Right renal cortex interstitium (tissue), 3 donors: Measurements from ENCODE around the gene LRRN2. TPM values are rescaled to one million over a fixed set of nuclear protein-coding genes. Genes with fewer than 3 reads are reported as not detected.
"Not testable (repeated sequence)": the region's sequence is repeated elsewhere in the genome, so short reads cannot be mapped to it uniquely, and the experiment has no call there.

ENCODE experiments used
- DNase-seq, 3 donors: peaks; one replicate each; pipeline ENCODE4 v3.0.0-alpha.2; 2013; ENCODE audit warnings: low read depth in 3 of 3, low spot score in 2 of 3
- polyA plus RNA-seq, 3 donors: library from polyadenylated mRNA; unstranded; fragments of 120-200 nt; gene quantifications; one replicate each; pipeline ENCODE4 v1.2.1, GENCODE V29; 2013; ENCODE audit not compliant: insufficient read length in 3 of 3

Gene LRRN2
- polyA plus RNA-seq, 3 donors: 10.6 to 10.7 (median 10.6) TPM

DNA sequence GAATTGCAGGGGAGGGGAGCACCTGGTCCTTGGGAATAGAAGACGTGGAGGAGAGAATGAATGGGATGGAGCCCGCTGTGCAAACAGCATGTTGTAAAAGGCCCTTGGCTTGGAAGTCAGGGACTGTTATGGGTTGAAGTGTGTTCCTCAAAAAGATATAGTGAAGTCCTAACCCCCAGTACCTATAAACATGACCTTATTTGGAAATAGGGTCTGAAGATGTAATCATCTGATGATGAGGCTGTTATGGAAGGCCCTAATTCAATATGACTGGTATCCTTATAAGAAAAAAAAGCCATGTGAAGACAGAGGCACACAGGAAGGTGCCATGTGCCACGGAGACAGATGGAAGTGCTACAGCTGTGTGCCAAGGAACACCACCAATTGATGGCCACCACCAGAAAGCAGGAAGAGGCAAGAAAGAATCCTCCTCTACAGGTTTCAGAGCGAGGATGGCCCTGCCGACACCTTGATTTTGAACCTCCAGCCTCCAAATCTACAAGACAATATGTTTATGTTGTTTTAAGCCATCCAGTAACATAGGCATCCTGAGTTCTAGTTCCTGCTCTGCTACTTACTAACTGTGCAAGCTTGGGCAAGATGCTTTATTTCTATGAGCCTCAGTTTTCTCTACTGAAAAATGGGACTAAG, 51.2 kb downstream of the LRRN2 start:
- DNase-seq: no peak

DNA sequence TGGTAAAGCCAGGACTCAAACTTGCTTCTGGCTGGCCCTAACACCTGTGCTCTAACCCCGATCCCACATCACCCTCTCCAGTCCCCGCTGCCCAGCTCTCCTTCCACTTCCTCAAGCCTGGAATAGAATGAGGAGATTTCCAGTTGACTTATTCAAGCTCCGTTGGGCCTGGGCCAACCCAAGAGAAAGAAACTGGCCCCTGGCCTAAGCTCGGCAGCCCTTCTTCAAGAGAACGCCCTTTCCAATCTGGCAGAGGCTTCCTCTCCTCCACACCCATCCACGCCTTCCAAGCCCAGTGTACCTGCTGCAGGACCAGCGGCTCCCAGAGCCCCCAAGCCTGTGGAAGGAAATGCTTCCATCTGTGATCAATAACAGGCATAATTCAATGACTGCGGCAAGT, 51.9 kb downstream of the LRRN2 start:
- no peak for DNase-seq

DNA sequence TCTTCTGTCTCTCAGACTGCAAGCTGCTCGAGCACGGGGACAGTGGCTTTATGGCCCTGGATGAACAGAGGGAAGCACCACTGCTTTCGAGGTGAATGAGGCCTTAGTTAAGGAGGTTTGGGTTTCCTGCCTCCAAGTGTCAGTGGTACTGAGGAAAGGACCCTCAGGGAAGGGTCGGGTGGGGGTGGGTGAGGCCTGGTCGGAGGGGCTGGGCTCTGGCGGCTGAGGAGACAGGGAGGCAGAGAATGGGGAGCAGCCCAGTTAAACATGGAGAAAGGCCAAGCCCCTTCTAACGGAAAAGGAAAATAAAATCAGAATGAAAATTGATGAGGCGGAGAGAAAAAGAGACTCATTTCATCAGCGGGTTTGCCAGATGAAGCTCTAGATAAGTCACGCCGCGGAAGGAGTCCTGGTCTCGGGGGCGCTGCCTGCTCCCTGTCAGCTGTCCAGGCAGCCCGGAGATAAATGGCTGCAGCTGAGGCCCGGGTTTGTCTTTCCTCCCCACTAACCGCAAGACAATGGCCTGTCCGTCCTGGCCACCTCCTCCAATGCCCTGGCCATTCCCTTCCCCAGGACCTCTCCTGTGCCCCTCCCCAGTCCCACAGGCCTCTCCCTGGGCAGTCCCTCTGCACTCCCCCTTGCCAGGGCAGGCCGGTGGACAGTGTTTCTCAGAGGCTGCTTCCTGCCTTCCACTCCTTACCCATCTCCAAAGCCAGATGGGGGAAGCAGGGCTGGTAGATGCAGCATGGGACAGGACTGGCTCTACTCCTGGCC, 55.2 kb downstream of the LRRN2 start:
- DNase-seq: no peak

DNA sequence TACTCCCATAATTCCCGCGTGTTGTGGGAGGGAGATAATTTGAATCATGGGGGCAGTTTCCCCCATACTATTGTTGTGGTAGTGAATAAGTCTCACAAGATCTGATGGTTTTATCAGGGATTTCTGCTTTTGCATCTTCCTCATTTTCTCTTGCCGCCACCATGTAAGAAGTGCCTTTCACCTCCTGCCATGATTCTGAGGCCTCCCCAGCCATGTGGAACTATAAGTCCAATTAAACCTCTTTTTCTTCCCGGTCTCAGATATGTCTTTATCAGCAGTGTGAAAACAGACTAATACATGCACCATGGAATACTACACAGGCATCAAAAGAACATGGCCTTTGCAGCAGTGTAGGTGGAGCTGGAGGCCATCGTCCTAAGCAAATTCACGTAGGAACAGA, 56.1 kb downstream of the LRRN2 start:
- not testable (repeated sequence) for DNase-seq

DNA sequence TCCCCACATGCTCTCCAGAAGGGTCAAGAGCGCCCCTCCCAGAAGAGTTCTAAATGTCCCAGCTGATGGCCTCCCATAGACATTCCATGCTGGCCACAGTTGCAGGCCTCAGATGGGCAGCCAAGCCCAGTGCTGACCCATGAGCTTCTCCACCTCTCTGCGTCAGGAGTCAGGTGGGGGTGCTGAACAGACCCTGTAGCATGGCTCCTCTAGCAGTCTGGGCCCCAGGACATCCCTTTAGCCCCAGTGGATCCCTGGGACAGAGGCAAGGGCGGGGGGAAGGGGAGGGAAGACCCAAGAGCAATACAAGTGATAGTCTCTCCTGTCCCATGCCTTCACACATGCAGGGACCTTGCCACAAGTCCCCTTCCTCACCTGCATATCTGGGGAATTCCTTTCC, 56.7 kb downstream of the LRRN2 start:
- no peak for DNase-seq

DNA sequence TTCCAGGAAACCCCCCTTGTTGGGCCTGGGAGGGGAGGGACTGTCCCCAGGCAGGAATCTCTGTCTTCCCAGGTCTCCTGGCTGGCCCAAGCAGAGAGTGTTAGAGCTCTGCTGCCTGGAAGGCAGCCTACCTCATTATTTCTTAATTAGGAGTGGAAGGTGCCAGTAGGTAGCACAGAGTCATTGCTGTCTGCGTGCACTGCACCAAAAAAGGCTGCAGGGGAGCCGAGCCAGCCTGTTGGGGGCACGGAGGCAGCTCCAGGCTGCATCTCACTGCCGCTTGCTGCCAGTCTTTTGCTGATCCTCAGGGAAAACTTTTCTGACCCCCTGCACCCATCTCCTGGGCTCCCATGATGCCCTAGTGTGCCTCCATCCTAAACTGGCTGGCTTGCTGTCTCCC, 58.1 kb downstream of the LRRN2 start:
- DNase-seq: no peak

DNA sequence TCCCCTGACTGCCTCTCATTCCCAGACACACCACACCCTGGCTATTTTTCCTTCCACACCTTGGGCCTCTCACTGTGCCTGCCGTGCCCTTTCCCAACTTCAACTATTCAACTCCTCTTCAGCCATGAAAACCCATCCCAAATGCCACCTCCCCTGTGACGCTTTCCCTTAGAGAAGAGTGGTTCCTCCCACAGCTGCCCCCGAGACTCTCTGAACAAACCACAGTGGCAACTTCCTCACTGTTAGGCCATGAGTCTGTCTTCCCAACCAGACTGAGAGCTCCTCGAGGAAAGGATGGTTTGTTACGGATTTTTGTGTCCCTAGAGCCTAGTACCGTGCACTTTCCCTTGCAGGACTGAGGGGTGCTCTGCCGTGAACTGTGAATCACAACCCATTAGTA, 59.2 kb downstream of the LRRN2 start:
- no peak for DNase-seq

DNA sequence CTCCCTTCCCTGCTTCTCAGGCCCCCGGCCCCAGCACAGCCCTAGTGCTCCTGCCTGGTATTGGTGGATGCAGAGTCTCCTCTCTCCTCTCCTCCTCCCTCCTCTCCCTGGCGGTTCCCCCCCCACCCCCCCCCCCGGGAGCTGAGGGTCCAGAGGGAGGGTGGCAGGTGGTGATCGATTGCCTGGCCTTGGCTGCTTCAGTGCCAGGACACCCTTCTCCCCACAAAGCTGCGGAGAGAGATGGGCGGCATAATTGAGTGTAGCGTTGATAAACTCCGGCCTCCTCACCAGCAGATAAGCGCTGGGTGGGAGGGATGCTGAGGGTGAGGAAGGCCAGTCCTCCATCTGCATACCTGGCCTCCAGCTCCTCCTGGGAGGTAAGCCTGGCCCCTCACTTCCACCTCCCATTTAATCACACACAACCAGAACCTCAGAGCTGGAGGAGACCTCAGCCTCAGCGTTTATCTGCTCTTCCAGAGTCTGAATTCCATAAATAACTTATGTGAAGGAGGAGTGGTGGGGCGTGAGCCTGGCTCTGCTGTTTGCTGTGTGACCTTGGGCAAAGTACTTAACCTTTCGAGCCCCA, 60.8 kb downstream of the LRRN2 start:
- no peak for DNase-seq

DNA sequence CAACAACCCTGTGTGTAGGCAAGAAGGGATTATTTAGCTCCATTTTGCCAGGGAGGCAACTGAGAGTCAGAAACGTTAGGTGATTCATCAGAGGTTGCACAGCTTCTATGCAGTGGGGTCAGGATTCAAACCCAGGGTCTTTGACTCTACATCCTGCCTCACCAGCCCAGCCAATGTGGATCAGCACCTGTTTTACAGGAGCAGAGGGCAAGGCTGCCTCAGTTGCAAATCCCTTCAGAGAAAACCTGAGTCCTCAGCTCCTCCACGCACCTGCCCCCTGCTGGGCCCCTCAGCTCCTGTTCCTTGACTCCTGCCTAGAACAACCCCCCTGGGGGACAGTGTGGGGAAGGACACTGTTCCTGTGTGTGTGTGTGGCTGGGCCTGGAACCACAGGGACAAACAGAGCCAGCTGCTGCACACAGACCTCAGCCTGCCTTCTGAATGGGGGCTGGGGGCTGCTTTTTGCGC, 61.6 kb downstream of the LRRN2 start:
- DNase-seq: no peak

DNA sequence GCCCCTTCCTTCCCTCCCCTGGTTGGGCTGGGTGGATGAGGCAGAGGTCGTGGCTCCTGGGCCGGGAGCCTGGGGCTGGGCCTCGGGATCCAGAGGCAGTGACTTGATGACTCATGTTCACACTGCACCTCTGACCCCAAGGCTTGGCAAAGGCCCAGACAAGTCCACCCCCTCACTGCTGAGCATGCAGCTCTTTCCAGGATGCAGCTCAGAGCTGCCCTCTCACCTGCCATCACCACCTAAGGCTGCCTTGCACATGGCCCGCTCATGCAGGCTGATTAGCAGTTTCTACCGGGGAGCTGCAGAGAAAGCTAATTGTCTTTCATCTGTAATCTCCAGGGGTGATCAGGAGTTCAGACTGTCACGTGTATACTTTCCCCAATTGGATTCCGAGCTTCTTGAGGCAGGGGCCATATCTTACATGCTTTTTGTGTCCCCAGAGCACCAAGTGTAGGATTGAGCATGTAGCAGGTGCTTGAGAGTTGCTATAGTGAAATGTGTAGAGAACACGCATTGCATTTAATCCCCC, 62.1 kb downstream of the LRRN2 start:
- no peak for DNase-seq

DNA sequence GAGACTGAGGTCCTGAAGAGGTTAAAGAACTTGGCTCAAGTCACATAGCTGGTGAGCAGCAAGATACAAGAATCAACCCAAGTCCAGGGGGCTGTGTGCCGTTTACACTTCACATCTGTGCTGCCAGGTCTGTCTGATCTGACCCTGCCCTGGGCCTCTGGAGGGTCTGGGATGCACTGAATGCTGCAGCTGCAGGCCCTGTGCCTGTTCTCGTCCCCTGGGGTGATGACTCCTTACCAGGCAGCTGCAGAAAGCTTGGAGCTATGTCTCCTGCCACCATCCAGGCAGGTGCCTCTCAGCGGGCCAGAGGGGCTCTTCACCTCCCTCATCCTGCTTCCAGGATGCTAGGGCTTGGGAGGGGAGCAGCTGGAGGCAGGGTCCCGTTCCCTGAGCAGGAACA, 63.5 kb downstream of the LRRN2 start:
- no peak for DNase-seq

DNA sequence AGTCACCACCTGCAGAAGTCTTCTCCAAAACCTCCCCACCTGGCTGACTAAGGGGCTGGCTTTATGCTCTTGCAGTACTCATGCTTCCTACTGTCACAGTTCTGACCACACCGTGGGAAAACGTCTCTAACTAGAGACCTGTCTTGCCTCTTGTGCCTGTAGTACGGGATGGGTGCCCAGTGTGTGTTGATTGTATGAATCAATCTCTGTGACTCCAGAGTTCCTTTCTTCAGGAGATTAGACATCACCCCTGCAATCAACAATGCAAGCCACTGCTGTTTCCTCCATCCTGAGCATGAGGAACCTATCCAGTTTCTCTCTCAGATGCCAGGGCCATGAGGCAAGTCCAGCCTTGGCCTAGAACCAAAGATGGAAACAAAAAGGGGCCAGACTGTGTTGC, 64.1 kb downstream of the LRRN2 start:
- DNase-seq: no peak

DNA sequence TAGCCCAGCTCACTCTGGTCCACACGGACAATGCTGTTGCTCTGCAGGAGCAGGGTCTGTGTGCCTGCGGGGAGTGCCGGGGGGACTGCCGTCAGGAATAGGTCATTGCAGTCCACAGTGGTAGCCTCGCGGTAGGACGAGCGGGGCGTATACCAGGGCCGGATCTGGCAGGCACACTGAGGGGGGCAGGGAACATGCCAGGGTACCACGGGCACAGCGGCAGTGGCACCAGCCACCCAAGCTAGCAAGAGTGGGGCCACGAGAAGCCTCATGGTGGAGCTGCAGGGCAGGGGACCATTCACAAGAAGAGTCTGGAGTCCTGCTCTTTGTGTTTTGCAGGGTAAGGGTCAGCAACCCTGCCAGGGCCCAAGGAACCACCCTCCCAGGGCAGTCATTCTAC, 65.8 kb downstream of the LRRN2 start:
- no peak for DNase-seq

DNA sequence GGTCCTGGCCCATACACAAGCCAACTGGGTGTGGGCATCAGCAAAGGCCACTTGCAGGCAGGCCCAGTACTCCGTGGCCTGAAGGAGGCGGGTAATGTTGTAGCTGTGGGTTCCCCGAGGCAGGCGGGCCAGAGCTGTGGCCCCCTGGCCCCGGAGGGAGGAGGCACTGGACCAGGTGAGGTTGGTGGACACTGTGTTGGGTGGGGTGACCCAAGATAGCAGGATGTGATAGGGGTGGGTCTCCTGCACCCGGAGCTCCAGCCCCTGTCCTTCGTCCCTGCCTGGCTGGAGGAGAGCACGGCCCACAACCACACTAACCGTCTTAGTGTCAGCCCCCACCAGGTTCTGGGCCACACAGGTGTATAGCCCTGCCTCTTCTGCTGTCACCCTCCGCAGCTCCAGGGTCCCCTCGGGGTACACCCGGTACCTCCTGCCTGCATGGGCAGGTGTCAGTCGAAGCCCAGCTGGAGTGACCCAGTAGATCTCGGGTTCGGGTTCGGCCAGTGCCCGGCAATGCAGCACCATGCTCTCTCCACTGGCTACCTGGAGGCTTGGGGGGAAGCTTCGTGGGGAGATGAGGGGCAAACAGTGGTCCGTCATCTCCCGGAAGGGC, 67.3 kb downstream of the LRRN2 start:
- no peak for DNase-seq

DNA sequence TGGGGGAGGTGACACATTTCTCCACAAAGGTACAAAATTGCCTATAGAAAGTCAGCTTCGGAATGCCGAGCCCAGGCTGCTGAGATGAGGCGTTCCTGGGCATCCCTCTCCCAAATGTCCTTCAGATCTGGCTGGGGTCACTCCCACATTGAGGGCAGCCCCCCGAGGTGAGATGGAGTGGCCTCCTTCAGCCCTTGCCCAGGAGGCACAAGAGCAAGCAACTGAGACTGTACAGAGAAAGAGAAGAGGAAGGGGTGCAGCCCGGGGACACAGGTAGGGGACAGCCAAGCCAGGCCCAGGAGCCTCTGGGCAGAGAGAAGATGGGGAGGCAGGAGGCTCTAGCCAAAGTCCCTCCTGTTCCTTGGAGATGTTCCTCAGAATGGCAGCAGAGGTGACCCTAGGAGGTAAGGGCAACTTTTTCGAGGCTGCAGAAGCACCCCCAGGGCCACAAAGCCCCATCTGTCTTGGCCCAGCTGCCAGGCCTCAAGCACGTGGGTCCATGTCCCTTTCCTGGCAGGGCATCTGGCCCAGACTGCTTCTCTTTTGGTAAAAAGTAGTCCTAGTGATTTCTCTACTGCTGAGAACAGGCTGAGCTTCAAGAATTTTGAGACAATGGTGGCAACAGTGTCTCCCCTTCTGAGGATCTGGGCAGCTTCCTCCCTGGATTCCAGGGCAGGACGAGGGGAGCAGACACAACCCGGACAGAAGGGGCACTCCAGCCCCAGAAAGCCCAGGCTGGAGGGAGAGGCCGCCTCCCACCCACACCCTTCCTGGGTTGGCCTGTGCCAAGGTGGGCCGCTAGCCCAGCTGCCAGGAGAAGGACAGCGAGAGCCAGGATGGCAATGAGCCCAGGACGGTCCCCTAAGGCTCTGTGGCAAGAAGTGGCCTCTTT, 68.0 kb downstream of the LRRN2 start:
- no peak for DNase-seq

DNA sequence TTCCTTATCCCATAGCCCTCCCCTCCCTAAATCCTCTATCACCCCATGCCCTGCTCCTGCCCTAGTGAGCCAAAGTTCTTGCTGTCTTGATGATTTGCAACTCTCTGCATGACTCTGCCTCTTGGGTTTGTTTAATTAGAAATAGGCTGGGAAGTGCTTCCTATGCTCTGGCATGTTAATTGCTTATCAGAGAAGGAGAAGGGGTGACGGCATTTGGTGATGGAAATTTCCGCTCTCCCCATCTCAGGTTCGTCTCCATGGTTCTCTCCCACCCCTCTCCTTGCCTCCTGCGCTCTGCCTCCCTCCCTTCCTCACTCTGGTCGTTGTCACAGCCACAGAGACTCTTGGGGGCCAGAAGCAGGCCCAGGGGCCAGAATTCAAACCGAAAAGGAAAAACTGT, 68.9 kb downstream of the LRRN2 start:
- DNase-seq: no peak

DNA sequence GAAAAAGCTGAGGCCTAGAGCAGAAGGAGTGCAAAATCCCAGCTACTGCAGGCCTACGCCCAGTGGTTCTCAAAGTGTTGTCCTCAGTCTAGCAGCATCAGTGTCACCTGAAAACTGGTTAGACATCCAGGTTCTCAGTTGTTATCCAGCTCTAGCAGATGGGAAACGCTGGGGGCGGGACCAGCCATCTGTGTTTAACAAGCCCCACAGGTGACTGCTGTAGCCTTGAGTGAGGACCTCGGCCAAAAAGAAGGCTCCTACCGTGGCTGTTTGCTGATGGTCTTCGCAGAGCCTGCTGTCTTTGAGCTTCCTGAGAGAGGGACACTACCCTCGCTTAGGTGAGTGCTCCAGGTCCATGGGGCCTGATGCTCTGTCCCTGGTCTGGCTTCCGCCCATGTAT, 69.7 kb downstream of the LRRN2 start:
- DNase-seq: no peak

DNA sequence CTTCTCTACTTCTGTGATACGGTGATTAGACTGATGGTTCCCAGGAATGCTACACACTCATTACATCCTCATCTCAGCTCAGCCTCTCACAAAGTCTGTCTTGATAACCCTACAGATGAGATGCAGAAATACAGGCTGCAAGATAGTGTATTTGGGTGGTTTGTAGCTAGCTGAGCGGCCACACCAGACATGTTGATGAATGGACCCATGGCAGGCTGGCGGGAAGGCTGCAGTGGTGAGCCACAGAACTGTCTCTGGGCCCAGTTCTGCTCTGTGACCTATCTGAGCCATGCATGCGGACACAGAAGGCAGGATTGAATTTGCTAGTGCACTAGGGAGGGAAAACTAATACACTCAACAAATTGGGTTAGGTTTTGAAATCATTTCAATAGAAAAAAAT, 71.9 kb downstream of the LRRN2 start:
- DNase-seq: no peak

DNA sequence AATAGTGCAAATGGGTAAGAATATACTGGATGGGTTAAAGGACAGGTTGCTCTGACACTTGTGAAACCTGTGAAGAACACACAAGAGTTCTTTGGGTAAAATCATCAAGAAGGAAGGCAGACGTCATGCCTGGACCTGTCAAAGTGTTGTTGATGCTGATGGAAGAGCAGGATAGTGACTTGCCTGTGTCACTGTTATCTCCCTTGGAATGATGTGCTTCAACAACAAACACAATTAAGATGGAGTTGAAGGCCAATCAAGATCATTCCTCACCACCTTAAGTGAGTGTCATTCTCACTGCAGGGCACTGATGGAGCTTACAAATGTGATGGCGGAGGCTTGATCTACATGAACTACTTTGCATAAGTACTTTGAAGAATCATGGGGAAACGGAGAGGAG, 73.2 kb downstream of the LRRN2 start:
- DNase-seq: no peak

DNA sequence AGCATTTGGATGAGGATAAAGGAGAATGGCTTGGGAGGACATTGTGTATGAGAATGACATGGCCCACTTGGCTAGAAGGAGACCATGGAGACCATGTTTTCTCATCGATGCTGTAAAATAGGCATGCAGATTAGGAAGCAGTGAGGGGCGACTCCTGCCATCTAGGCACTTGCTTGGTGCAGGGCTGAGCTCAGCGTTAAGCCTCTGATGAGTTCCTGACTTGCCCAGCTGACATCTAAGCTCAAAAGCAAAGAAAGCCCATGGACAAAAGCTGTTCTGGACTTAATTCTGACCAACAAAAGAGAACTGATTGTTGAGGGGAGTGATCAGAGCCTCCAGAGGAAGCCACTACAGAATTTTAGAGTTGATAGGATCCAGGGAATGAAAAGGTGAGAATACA, 74.5 kb downstream of the LRRN2 start:
- DNase-seq: no peak
